ENCODE results near the gene LGALS7. TPM values are rescaled to one million over a fixed set of nuclear protein-coding genes. Genes with fewer than 3 reads are reported as not detected.

The LGALS7 gene
- total and polyA plus RNA-seq, 10 of the 15 experiments (the other 5 are each of a cell fraction or from before 2014, with no cell fraction given) = 0.19 TPM; not detected in 9

- TF ChIP-seq USF1 (IDR thresholded peaks at IDR 0.05; ENCODE audit: borderline replicate concordance, extremely low read length, insufficient read depth, low read depth, low read length) (no peak), CBX5 (IDR thresholded peaks at IDR 0.05; ENCODE audit: low read depth) (no peak), GABPA (IDR thresholded peaks at IDR 0.05; ENCODE audit: low read depth) (no peak), BCL3 (IDR thresholded peaks at IDR 0.05; ENCODE audit: borderline replicate concordance, insufficient read depth, low read depth, low read length, poor library complexity, severe bottlenecking) (no peak), NR2C2 (IDR thresholded peaks at IDR 0.05; ENCODE audit: borderline replicate concordance, control insufficient read depth, insufficient read length, low read depth) (no peak)
These were observed 29.7 kb downstream of the LGALS7 start (continued) for GRCh38 chr19:38743394-38744297.

- no peaks in the 10 kb centered on the region for H3K9me3 ChIP-seq (replicated peaks; ENCODE audit: control insufficient read depth, insufficient read depth, low read length)
- H3K9ac ChIP-seq (ENCODE audit: control insufficient read depth, insufficient read depth, low read length) = no peak overlapping the region
- H3K4me1 ChIP-seq (ENCODE audit: control insufficient read depth, insufficient read depth, low read length) = no peaks in the 10 kb centered on the region
- ChIA-PET CTCF (no interaction called here), RAD21 (ENCODE audit: unreplicated experiment) (no interaction called here), POLR2A (no interaction called here), SMC1A (ENCODE audit: uncharacterized antibody, unreplicated experiment) (no interaction called here)
- 2% methylated on average over 6 of the region's 6 CpGs for WGBS (ENCODE audit: insufficient coverage, insufficient replicate concordance, low lambda C conversion rate, missing lambda C conversion rate)
- FAIRE-seq = no peak
- no peak for TF ChIP-seq PRDM15 (CRISPR knock-in tag; IDR thresholded peaks at IDR 0.05)
- TF ChIP-seq POLR2A (IDR thresholded peaks at IDR 0.05; ENCODE audit: low read depth, low read length) = no peak
- no peak for TF ChIP-seq CBFB (IDR thresholded peaks at IDR 0.05; ENCODE audit: low read depth)
- TF ChIP-seq ZBTB40 (IDR thresholded peaks at IDR 0.05; ENCODE audit: borderline replicate concordance) = no peak
- no peak for TF ChIP-seq TCF3 (IDR thresholded peaks at IDR 0.05; ENCODE audit: borderline replicate concordance, insufficient read depth, low read depth, low read length)
- H3K4me3 ChIP-seq = no peak overlapping the region
- no peak for ATAC-seq
- H3K36me3 ChIP-seq (ENCODE audit: control insufficient read depth in 2 of 2, insufficient read depth in 2 of 2, low read length in 1 of 2) = no peaks in the 10 kb centered on the region
- H2AFZ ChIP-seq (ENCODE audit: control insufficient read depth, low read depth, low read length) = no peak overlapping the region
- BruUV-seq (replicated peaks) = no TSS peak
- H3K27me3 ChIP-seq (replicated peaks in 1 of 2; ENCODE audit: control insufficient read depth in 2 of 2, insufficient read depth in 2 of 2, low read length in 1 of 2) = no peaks in the 10 kb centered on the region
- H3K27ac ChIP-seq (ENCODE audit: control insufficient read depth, insufficient read depth) = no peak overlapping the region
- DNase-seq (ENCODE audit: low read depth, low spot score) = no peak
- in situ Hi-C loops (cut with MboI) (no loop called here), intact Hi-C loops (cut with micrococcal nuclease; ENCODE audit: unreplicated experiment) (no loop called here)
- H3K4me2 ChIP-seq (ENCODE audit: control insufficient read depth, insufficient read depth) = no peak overlapping the region
- no peaks in the 10 kb centered on the region for H3K79me2 ChIP-seq (ENCODE audit: control insufficient read depth, insufficient read depth, low read length)
- H4K20me1 ChIP-seq (ENCODE audit: control insufficient read depth, insufficient read depth) = no peaks in the 10 kb centered on the region
These were observed 30.4 kb downstream of the LGALS7 start for GRCh38 chr19:38742906-38743305.
